IPS-15b (cell line): Measurements from ENCODE around the gene EID2.

ENCODE experiments used
- H3K27me3 ChIP-seq: one replicate; pipeline ENCODE4 v1.6.1; 2013; ENCODE audit warnings: low read length; ENCODE audit not compliant: control insufficient read depth, insufficient read depth
- H3K36me3 ChIP-seq: one replicate; pipeline ENCODE4 v1.6.1; 2013; ENCODE audit warnings: low read length; ENCODE audit not compliant: control insufficient read depth, insufficient read depth
- H3K4me1 ChIP-seq: one replicate; pipeline ENCODE4 v1.6.1; 2013; ENCODE audit warnings: mild to moderate bottlenecking, low read length; ENCODE audit not compliant: control insufficient read depth, insufficient read depth
- H3K4me3 ChIP-seq: one replicate; pipeline ENCODE4 v1.5.1; 2013; ENCODE audit warnings: low read depth, low read length
- H3K9ac ChIP-seq: one replicate; pipeline ENCODE4 v1.6.1; 2013; ENCODE audit warnings: low read depth, mild to moderate bottlenecking, low read length
- H3K9me3 ChIP-seq: one replicate; pipeline ENCODE4 v1.6.1; 2013; ENCODE audit warnings: mild to moderate bottlenecking, low read length; ENCODE audit not compliant: control insufficient read depth, insufficient read depth

Gene EID2

GRCh38 chr19:39512988-39513387 is 27.0 kb downstream of the EID2 start:
- peaks cover 28% of the 10 kb centered on the region for H3K27me3 ChIP-seq
- H3K36me3 ChIP-seq: no peaks in the 10 kb centered on the region
- H3K4me3 ChIP-seq: no peak overlapping the region
- no peak overlapping the region for H3K9ac ChIP-seq
- H3K9me3 ChIP-seq: no peaks in the 10 kb centered on the region
- H3K4me1 ChIP-seq: no peaks in the 10 kb centered on the region

- no peaks in the 10 kb centered on the region for H3K9me3 ChIP-seq
- H3K27me3 ChIP-seq: peaks cover 59% of the 10 kb centered on the region
- no peaks in the 10 kb centered on the region for H3K4me1 ChIP-seq
- H3K4me3 ChIP-seq: no peak overlapping the region
- H3K36me3 ChIP-seq: no peaks in the 10 kb centered on the region
- H3K9ac ChIP-seq: no peak overlapping the region
These were observed 30.7 kb downstream of the EID2 start for GRCh38 chr19:39509233-39509632.

GRCh38 chr19:39508629-39509028 is 31.3 kb downstream of the EID2 start:
- Histone ChIP-seq H3K27me3 (peaks cover 59% of the 10 kb centered on the region), H3K4me3 (no peak overlapping the region), H3K9me3 (no peaks in the 10 kb centered on the region), H3K9ac (no peak overlapping the region), H3K36me3 (no peaks in the 10 kb centered on the region), H3K4me1 (no peaks in the 10 kb centered on the region)

- Histone ChIP-seq H3K9me3 (no peaks in the 10 kb centered on the region), H3K4me3 (peak overlapping the region; percentile 78), H3K27me3 (peaks cover 66% of the 10 kb centered on the region), H3K36me3 (no peaks in the 10 kb centered on the region), H3K4me1 (no peaks in the 10 kb centered on the region), H3K9ac (peak overlapping the region; percentile 24)
These were observed 32.1 kb downstream of the EID2 start for GRCh38 chr19:39507715-39508364.

GRCh38 chr19:39506944-39507714 is 32.8 kb downstream of the EID2 start:
- H3K27me3 ChIP-seq: peaks cover 70% of the 10 kb centered on the region
- H3K9me3 ChIP-seq: no peaks in the 10 kb centered on the region
- H3K36me3 ChIP-seq: no peaks in the 10 kb centered on the region
- no peaks in the 10 kb centered on the region for H3K4me1 ChIP-seq
- peak overlapping the region; percentile 78 for H3K4me3 ChIP-seq
- peak overlapping the region; percentile 24 for H3K9ac ChIP-seq

- H3K27me3 ChIP-seq: peaks cover 75% of the 10 kb centered on the region
- H3K4me3 ChIP-seq: peak overlapping the region; percentile 6
- no peaks in the 10 kb centered on the region for H3K9me3 ChIP-seq
- no peaks in the 10 kb centered on the region for H3K4me1 ChIP-seq
- H3K36me3 ChIP-seq: no peaks in the 10 kb centered on the region
- no peak overlapping the region for H3K9ac ChIP-seq
These were observed 33.4 kb downstream of the EID2 start for GRCh38 chr19:39506598-39506943.

GRCh38 chr19:39502640-39503417 is 37.1 kb downstream of the EID2 start:
- Histone ChIP-seq H3K9ac (no peak overlapping the region), H3K4me1 (no peaks in the 10 kb centered on the region), H3K9me3 (no peaks in the 10 kb centered on the region), H3K4me3 (peak overlapping the region; percentile 22), H3K36me3 (no peaks in the 10 kb centered on the region), H3K27me3 (peaks cover 93% of the 10 kb centered on the region)

GRCh38 chr19:39501340-39501739 is 38.6 kb downstream of the EID2 start:
- Histone ChIP-seq H3K36me3 (no peaks in the 10 kb centered on the region), H3K9ac (no peak overlapping the region), H3K4me1 (peaks cover 3% of the 10 kb centered on the region), H3K9me3 (no peaks in the 10 kb centered on the region), H3K27me3 (peaks cover 80% of the 10 kb centered on the region), H3K4me3 (no peak overlapping the region)

- Histone ChIP-seq H3K9ac (no peak overlapping the region), H3K36me3 (no peaks in the 10 kb centered on the region), H3K27me3 (peaks cover 72% of the 10 kb centered on the region), H3K4me3 (no peak overlapping the region), H3K4me1 (peaks cover 3% of the 10 kb centered on the region), H3K9me3 (no peaks in the 10 kb centered on the region)
These were observed 39.4 kb downstream of the EID2 start for GRCh38 chr19:39500543-39500942.

- H3K9me3 ChIP-seq: no peaks in the 10 kb centered on the region
- H3K36me3 ChIP-seq: no peaks in the 10 kb centered on the region
- H3K9ac ChIP-seq: no peak overlapping the region
- H3K4me1 ChIP-seq: peaks cover 3% of the 10 kb centered on the region
- peaks cover 65% of the 10 kb centered on the region for H3K27me3 ChIP-seq
- H3K4me3 ChIP-seq: no peak overlapping the region
These were observed 40.0 kb downstream of the EID2 start for GRCh38 chr19:39499932-39500331.

- H3K36me3 ChIP-seq: no peaks in the 10 kb centered on the region
- peak within 1 kb of the TSS; percentile 49 for H3K4me3 ChIP-seq
- H3K9me3 ChIP-seq: no peaks in the 10 kb centered on the region
- no peak within 1 kb of the TSS for H3K9ac ChIP-seq
- peaks cover 3% of the 10 kb centered on the region for H3K4me1 ChIP-seq
- peaks cover 56% of the 10 kb centered on the region for H3K27me3 ChIP-seq
These were observed 40.9 kb downstream of the EID2 start, which contains the start of gene DLL3 for GRCh38 chr19:39498798-39499642. Gene DLL3 (plus strand): TSS chr19:39498947. CDS start chr19:39498975, 28 bp downstream.
